ENCODE measurements around the gene TMEM151B.

Gene TMEM151B

DNA sequence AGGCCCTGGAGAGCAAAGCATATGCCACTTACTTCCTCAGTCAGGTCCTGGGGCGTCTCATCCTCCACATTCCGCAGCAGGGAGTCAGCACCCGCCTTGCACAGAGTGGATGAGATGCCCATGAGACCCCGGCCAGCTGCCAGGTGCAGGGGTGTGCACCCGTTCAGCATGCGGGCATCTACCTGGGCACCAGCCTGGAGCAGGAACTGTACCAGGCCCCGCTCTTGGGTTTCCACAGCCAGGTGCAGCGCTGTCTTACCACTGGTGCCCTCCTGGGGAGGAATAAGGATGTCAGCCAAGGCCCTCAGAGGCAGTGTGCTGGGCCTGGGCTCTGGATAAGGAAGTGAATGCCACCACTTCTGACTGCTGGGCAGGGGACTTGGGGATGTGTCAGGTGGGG is 10.2 kb upstream of the TMEM151B start:
- H3K4me3 ChIP-seq (ENCODE audit: low read length in 2 of 2): no peak overlapping the region
- peaks cover 2 to 12% of the 10 kb centered on the region in 2 donors for H3K36me3 ChIP-seq (ENCODE audit: control insufficient read depth in 2 of 2, insufficient read depth in 2 of 2, low read length in 2 of 2)
- no peak overlapping the region for H3K9ac ChIP-seq (ENCODE audit: low read length in 2 of 2)
- no peak overlapping the region for H3K27ac ChIP-seq (ENCODE audit: low read length)
- H3K4me1 ChIP-seq (ENCODE audit: control insufficient read depth, insufficient read depth, low read length): peaks cover 47% of the 10 kb centered on the region
- no peaks in the 10 kb centered on the region for H3K9me3 ChIP-seq (ENCODE audit: control insufficient read depth in 2 of 2, low read length in 2 of 2)
- H3K27me3 ChIP-seq (ENCODE audit: control insufficient read depth in 1 of 2, insufficient read depth in 2 of 2, low read length in 2 of 2): no peaks in the 10 kb centered on the region

DNA sequence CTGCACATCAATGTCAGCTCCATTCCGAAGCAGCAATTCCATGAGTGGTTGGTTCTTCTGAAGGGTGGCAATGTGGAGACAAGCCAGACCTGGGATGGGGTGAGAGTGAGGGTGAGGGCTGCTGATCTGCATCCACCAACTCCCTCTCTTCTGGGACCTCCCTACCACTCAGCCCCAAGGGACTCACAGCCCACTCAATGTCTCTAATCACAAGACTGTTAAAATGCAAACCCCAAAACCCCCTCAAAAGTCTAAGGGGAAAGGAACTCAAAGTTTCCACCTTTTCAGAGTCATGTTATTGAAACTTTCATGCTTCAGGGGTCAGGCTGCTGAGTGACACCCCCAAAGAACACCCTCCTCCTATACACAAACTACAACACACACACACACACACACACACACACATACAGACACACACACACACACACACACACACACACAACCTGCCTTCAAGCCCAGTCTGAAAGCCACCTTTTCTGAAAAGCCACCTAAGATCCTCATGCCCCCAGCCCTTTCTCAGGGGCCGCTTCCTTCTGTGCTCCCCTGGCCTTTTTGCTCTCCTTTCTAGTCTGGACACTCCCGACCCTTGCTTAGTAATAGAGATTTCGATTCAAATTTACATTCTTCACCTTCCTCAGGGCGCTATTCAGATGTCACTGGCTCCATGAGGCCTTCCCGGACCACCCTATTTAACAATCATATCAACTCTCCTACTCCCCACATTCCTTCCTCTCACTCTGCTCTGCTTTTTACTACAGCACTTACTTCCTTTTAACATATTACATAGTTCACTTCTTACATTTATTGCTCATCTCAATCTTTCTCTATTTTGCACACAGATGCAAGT is 9.6 kb upstream of the TMEM151B start:
- H3K9me3 ChIP-seq (ENCODE audit: control insufficient read depth in 2 of 2, low read length in 2 of 2): no peaks in the 10 kb centered on the region
- no peak overlapping the region for H3K4me3 ChIP-seq (ENCODE audit: low read length in 2 of 2)
- H3K36me3 ChIP-seq (ENCODE audit: control insufficient read depth in 2 of 2, insufficient read depth in 2 of 2, low read length in 2 of 2): peaks cover 0 to 7% of the 10 kb centered on the region in 2 donors
- H3K9ac ChIP-seq (ENCODE audit: low read length in 2 of 2): no peak overlapping the region
- H3K27ac ChIP-seq (ENCODE audit: low read length): no peak overlapping the region
- peaks cover 49% of the 10 kb centered on the region for H3K4me1 ChIP-seq (ENCODE audit: control insufficient read depth, insufficient read depth, low read length)
- H3K27me3 ChIP-seq (ENCODE audit: control insufficient read depth in 1 of 2, insufficient read depth in 2 of 2, low read length in 2 of 2): no peaks in the 10 kb centered on the region

DNA sequence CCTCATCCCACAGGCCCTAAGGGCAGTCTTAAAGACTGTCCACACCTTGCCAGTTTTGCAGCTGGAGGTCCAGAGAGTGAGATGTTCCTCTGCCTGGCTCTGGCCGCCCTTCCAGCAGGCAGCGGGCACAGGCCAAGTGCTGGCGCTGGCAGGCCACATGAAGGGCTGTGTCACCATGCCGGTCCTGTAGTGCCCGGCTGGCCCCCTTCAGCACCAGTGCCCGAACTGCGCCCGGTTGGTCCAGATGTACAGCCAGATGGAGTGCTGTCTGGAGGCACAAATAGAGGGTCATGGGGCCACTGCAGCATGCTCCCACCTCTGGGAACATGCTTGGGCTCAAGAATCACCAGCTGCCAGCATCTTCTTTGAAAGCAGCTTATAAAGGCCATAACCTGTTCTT is 8.7 kb upstream of the TMEM151B start:
- no peaks in the 10 kb centered on the region for H3K27me3 ChIP-seq (ENCODE audit: control insufficient read depth in 1 of 2, insufficient read depth in 2 of 2, low read length in 2 of 2)
- H3K9me3 ChIP-seq (ENCODE audit: control insufficient read depth in 2 of 2, low read length in 2 of 2): no peaks in the 10 kb centered on the region
- H3K27ac ChIP-seq (ENCODE audit: low read length): no peak overlapping the region
- no peak overlapping the region for H3K4me3 ChIP-seq (ENCODE audit: low read length in 2 of 2)
- peaks cover 0 to 7% of the 10 kb centered on the region in 2 donors for H3K36me3 ChIP-seq (ENCODE audit: control insufficient read depth in 2 of 2, insufficient read depth in 2 of 2, low read length in 2 of 2)
- H3K9ac ChIP-seq (ENCODE audit: low read length in 2 of 2): peak overlapping the region in 1 of 2 donors; percentile 36
- H3K4me1 ChIP-seq (ENCODE audit: control insufficient read depth, insufficient read depth, low read length): peaks cover 42% of the 10 kb centered on the region

DNA sequence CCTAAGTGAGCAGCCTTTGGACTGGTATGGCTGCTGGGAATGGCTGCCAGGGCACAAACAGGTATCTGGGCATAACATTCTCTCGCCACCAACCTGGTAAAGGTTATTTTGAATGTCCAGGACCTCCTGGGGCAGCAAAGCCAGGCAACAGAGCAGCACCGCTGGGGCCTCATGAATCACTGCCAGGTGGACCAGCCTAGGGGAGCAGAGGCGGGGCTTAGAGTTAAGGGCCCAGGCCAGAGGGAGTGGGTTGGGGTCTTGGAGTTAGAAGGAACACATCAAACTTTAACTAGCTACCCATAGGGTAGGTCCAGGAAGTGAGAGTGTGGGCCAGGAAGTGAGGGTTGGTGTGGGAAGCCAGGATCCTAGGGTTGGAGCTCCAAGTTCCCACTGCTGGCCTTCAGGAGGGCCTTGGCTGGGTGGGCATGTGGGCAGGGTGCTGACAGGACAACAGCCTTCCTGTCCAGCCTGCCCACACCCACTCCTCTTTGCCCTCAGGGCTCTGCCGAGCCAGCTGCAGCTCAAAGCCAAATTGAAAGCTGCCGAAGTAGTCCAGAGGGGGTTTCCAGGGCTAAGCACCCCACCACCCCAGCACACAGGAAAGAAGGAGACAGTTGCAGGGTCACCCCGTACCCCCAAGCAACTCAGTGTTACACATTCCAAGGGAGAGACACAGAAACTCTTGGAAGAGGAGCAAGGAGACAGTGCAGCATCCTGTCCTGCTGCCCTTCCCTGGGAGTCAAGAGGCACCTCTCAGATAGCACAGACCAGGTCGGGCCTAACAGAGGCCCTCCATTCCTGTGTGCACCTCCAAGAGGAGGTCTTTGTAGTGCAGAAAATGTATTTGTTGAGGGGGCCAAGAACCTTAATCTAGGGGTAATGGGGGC is 7.5 kb upstream of the TMEM151B start:
- Histone ChIP-seq H3K9ac (ENCODE audit: low read length in 2 of 2) (peak overlapping the region; percentile 64 to 71), H3K4me1 (ENCODE audit: control insufficient read depth, insufficient read depth, low read length) (peaks cover 35% of the 10 kb centered on the region), H3K27me3 (ENCODE audit: control insufficient read depth in 1 of 2, insufficient read depth in 2 of 2, low read length in 2 of 2) (no peaks in the 10 kb centered on the region), H3K36me3 (ENCODE audit: control insufficient read depth in 2 of 2, insufficient read depth in 2 of 2, low read length in 2 of 2) (peaks cover 0 to 7% of the 10 kb centered on the region in 2 donors), H3K4me3 (ENCODE audit: low read length in 2 of 2) (peak overlapping the region in 1 of 2 donors; percentile 86), H3K9me3 (ENCODE audit: control insufficient read depth in 2 of 2, low read length in 2 of 2) (no peaks in the 10 kb centered on the region), H3K27ac (ENCODE audit: low read length) (no peak overlapping the region)

DNA sequence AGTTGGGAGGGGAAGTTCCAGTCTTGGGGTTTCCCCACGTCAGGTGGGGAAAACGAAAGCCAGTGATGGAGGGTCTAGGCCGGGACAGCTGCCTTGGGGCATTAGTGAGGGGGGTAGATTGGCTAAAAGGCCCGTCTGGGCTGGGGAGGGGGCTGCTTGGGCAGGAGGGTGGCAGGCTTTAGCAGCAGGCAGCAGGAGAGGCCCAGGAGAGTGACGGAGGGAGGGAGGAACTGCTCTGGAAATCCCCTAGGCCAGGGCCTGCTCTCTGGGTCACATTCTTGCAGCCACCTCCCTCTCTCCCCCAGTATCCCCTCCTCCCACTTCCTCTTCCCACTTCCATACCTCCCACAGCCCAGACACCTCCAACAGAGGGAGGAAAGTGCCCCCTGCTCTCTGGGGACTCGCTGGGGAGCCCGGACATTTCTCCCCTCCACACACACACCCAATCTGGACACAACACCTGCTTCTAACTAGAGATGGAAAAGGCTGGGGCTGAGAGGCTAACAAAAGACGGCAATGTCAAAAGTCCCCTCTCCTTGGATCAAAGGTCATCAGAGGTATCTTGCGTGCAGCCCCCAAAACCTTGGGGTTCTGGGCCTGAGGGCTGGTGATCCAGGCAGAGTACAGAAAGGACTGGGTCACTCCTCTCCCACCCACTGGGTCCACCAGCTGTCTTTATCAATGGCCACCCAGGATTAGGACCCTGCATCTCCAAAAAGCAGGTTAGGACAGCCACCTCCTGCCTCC is 6.7 kb upstream of the TMEM151B start:
- Histone ChIP-seq H3K9me3 (ENCODE audit: control insufficient read depth in 2 of 2, low read length in 2 of 2) (no peaks in the 10 kb centered on the region), H3K4me3 (ENCODE audit: low read length in 2 of 2) (peak overlapping the region; percentile 62 to 86), H3K27ac (ENCODE audit: low read length) (no peak overlapping the region), H3K9ac (ENCODE audit: low read length in 2 of 2) (peak overlapping the region; percentile 64 to 71), H3K4me1 (ENCODE audit: control insufficient read depth, insufficient read depth, low read length) (peaks cover 31% of the 10 kb centered on the region), H3K27me3 (ENCODE audit: control insufficient read depth in 1 of 2, insufficient read depth in 2 of 2, low read length in 2 of 2) (peaks cover 0 to 3% of the 10 kb centered on the region in 2 donors), H3K36me3 (ENCODE audit: control insufficient read depth in 2 of 2, insufficient read depth in 2 of 2, low read length in 2 of 2) (peaks cover 0 to 7% of the 10 kb centered on the region in 2 donors)

DNA sequence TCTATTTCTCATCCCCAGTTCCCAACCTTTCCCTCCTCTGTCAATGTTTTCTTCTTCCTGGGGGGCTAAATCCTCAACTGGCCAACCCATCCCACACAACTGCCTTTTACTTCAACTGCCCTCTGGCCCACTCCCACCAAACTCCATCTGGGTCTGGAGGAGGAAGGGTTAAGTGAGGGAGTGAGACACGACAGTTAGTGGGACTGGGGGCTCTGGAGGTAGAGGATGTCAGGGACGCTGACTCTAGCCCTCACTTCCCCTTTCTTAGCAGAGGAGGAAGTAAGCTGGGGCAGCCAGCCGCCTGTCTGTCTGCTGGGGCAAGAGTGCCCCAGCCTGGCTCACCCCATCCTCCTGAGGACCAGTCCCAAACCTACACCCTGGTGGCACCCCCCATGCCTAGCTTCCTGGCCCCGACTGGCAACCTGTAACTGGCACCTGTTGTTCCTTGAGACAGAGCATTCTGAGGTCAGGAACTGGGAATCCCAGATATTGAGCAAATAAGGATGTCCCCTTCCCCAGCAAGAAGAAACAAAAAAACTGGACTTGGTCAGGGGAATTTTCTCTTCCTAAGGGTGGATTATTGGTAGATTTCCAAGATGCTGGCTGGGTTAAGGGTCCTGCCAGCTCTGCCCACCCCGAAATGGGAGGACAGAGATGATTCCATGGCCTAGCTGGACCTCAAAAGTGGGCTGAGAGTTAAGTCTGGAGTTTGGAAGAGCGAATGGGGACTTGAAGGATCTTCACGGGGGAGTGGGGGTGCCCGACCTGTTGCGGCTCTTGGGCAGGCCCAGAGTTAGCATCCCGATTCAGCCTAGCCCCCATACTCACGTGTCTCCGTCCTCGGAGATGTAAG is 5.9 kb upstream of the TMEM151B start:
- peaks cover 31% of the 10 kb centered on the region for H3K4me1 ChIP-seq (ENCODE audit: control insufficient read depth, insufficient read depth, low read length)
- peak overlapping the region; percentile 62 to 86 for H3K4me3 ChIP-seq (ENCODE audit: low read length in 2 of 2)
- H3K27me3 ChIP-seq (ENCODE audit: control insufficient read depth in 1 of 2, insufficient read depth in 2 of 2, low read length in 2 of 2): peaks cover 4 to 12% of the 10 kb centered on the region in 2 donors
- H3K9ac ChIP-seq (ENCODE audit: low read length in 2 of 2): peak overlapping the region; percentile 71 to 80
- peak overlapping the region; percentile 60 for H3K27ac ChIP-seq (ENCODE audit: low read length)
- H3K9me3 ChIP-seq (ENCODE audit: control insufficient read depth in 2 of 2, low read length in 2 of 2): no peaks in the 10 kb centered on the region
- peaks cover 0 to 7% of the 10 kb centered on the region in 2 donors for H3K36me3 ChIP-seq (ENCODE audit: control insufficient read depth in 2 of 2, insufficient read depth in 2 of 2, low read length in 2 of 2)

DNA sequence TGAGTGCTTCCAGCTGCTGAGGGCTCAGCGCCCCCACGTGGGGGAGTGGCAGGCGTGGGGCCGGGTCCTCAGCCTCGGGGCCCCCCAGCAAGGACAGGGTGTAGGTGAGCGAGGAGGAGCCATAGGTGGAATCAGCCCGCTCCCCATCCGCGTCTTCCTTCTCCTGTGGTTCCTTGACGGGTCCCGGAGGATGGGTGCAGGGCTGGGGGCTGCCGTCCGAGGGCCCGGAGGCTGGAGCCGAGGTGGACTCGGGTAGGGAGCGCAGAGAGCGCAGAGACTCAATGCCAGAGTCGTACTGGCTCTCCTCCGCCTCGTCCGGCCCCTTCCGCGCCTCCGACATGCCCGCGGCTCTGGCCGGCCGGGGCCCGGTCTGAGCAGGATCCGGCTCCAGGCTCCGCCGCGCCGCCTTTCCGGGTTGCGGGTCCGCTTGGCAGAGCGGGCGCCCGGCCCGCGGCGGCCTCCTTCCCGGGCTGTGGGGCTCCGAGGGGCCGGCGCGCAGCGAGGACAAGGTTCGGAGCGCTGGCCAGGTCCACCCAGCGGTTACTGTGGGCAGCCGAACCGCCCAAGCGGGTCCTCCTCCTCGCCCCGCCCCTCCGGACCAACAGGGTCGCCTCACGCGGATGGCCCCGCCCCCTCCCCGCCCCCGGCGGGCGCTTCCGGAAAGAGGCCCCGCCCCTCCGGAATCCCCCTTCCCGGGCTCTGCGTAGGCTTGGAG is 5.1 kb upstream of the TMEM151B start, which contains the start of gene NFKBIE:
NFKBIE (minus strand) TSS at position 545 of the 715 bp plus-strand sequence; CDS start at position 340, 205 bp downstream.
- peaks cover 12 to 19% of the 10 kb centered on the region in 2 donors for H3K27me3 ChIP-seq (ENCODE audit: control insufficient read depth in 1 of 2, insufficient read depth in 2 of 2, low read length in 2 of 2)
- peak within 1 kb of the TSS; percentile 71 to 80 for H3K9ac ChIP-seq (ENCODE audit: low read length in 2 of 2)
- peaks cover 0 to 2% of the 10 kb centered on the region in 2 donors for H3K36me3 ChIP-seq (ENCODE audit: control insufficient read depth in 2 of 2, insufficient read depth in 2 of 2, low read length in 2 of 2)
- H3K9me3 ChIP-seq (ENCODE audit: control insufficient read depth in 2 of 2, low read length in 2 of 2): no peaks in the 10 kb centered on the region
- peak within 1 kb of the TSS; percentile 62 to 86 for H3K4me3 ChIP-seq (ENCODE audit: low read length in 2 of 2)
- H3K27ac ChIP-seq (ENCODE audit: low read length): peak within 1 kb of the TSS; percentile 60
- H3K4me1 ChIP-seq (ENCODE audit: control insufficient read depth, insufficient read depth, low read length): peaks cover 31% of the 10 kb centered on the region

DNA sequence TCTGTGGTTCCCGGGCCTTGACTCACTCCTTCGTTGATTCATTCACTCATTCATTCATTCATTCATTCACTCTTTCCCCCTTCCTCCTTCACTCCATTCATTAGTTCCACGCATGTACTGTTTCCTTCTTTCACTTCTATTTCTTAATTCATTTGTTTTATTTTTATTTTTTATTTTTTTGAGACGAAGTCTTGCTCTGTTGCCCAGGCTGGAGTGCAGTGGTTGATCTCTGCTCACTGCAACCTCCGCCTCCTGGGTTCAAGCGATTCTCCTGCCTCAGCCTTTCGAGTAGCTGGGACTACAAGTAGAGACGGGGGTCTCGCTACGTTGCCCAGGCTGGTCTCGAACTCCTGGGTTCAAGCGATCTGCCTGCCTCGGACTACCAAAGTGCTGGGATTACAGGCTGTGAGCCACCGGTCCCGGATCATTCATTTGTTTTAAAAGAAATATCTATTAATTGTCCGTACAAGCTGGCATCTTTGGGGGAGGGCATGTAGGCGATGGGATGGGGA is 4.5 kb upstream of the TMEM151B start:
- no peak overlapping the region for H3K4me3 ChIP-seq (ENCODE audit: low read length in 2 of 2)
- H3K27ac ChIP-seq (ENCODE audit: low read length): no peak overlapping the region

DNA sequence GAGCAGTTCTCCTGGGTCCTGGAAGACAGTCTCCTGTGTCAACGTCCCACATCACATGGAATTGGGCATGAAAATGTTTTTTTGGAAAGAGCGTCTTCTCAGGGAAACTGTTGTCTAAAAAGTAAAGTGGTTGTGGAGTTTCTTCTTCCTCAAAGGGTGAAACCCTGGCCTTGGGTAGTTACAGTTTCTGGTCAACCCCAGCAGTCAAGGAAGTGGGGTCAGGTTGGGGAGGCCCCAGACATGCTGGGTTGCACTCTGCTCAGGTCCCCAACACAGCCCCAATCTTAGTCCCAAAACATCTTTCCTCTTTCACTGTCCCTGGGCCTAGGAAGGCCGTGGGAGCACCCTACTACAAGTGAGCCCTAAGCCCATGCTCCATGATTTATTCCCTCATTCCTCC is 3.9 kb upstream of the TMEM151B start:
- Histone ChIP-seq H3K4me3 (ENCODE audit: low read length in 2 of 2) (no peak overlapping the region), H3K9ac (ENCODE audit: low read length in 2 of 2) (no peak overlapping the region), H3K27me3 (ENCODE audit: control insufficient read depth in 1 of 2, insufficient read depth in 2 of 2, low read length in 2 of 2) (peaks cover 18 to 22% of the 10 kb centered on the region in 2 donors), H3K9me3 (ENCODE audit: control insufficient read depth in 2 of 2, low read length in 2 of 2) (no peaks in the 10 kb centered on the region), H3K4me1 (ENCODE audit: control insufficient read depth, insufficient read depth, low read length) (peaks cover 34% of the 10 kb centered on the region), H3K27ac (ENCODE audit: low read length) (no peak overlapping the region), H3K36me3 (ENCODE audit: control insufficient read depth in 2 of 2, insufficient read depth in 2 of 2, low read length in 2 of 2) (peaks cover 0 to 2% of the 10 kb centered on the region in 2 donors)

More for the DNA sequence above, 4.5 kb upstream of the TMEM151B start:
- H3K36me3 ChIP-seq (ENCODE audit: control insufficient read depth in 2 of 2, insufficient read depth in 2 of 2, low read length in 2 of 2): peaks cover 0 to 2% of the 10 kb centered on the region in 2 donors
- H3K9me3 ChIP-seq (ENCODE audit: control insufficient read depth in 2 of 2, low read length in 2 of 2): no peaks in the 10 kb centered on the region
- H3K9ac ChIP-seq (ENCODE audit: low read length in 2 of 2): no peak overlapping the region
- peaks cover 13 to 19% of the 10 kb centered on the region in 2 donors for H3K27me3 ChIP-seq (ENCODE audit: control insufficient read depth in 1 of 2, insufficient read depth in 2 of 2, low read length in 2 of 2)
- peaks cover 31% of the 10 kb centered on the region for H3K4me1 ChIP-seq (ENCODE audit: control insufficient read depth, insufficient read depth, low read length)

Measured in stomach smooth muscle (tissue), 2 donors.